Subcutaneous abdominal adipose tissue (tissue), 5 donors: ENCODE data around the gene SMAD3.

Experiments used
- H3K27ac ChIP-seq: one replicate; pipeline ENCODE4 v1.7.0; 2013; ENCODE audit warnings: low read depth, mild to moderate bottlenecking, inconsistent platforms, low read length, moderate library complexity
- H3K27me3 ChIP-seq, 5 donors: one replicate each; pipeline ENCODE4 v1.7.0; 2013; ENCODE audit warnings: low read length in 5 of 5, inconsistent platforms in 1 of 5; ENCODE audit not compliant: control insufficient read depth in 5 of 5, insufficient read depth in 4 of 5
- H3K36me3 ChIP-seq, 5 donors: one replicate each; pipeline ENCODE4 v1.7.0; 2013; ENCODE audit warnings: low read length in 5 of 5; ENCODE audit not compliant: control insufficient read depth in 5 of 5, insufficient read depth in 5 of 5
- H3K4me1 ChIP-seq, 5 donors: one replicate each; pipeline ENCODE4 v1.7.0; 2013; ENCODE audit warnings: low read length in 5 of 5, mild to moderate bottlenecking in 3 of 5, moderate library complexity in 1 of 5; ENCODE audit not compliant: control insufficient read depth in 5 of 5, insufficient read depth in 5 of 5
- H3K4me3 ChIP-seq, 5 donors: one replicate each; pipeline ENCODE4 v1.7.0; 2013; ENCODE audit warnings: low read length in 5 of 5, low read depth in 1 of 5
- H3K9ac ChIP-seq, 5 donors: one replicate each; pipeline ENCODE4 v1.7.0; 2013; ENCODE audit warnings: low read length in 5 of 5, mild to moderate bottlenecking in 4 of 5, moderate library complexity in 3 of 5
- H3K9me3 ChIP-seq, 5 donors: one replicate each; pipeline ENCODE4 v1.7.0; 2013; ENCODE audit warnings: low read length in 5 of 5; ENCODE audit not compliant: control insufficient read depth in 5 of 5
- donor health status: healthy.
- donor health status: healthy.
- donor health status: healthy.
- donor health status: healthy.
- donor health status: healthy.

The SMAD3 gene

GRCh38 chr15:67199881-67200763 lies 134.7 kb downstream of the SMAD3 start:
- Histone ChIP-seq H3K9ac (no peak overlapping the region), H3K9me3 (no peaks in the 10 kb centered on the region), H3K4me1 (peaks cover 6 to 30% (median 14%) of the 10 kb centered on the region in 5 donors), H3K36me3 (peaks cover 4 to 17% (median 9%) of the 10 kb centered on the region in 5 donors), H3K27ac (peak overlapping the region; percentile 84), H3K4me3 (no peak overlapping the region), H3K27me3 (no peaks in the 10 kb centered on the region)

- Histone ChIP-seq H3K4me1 (peaks cover 6 to 26% (median 14%) of the 10 kb centered on the region in 5 donors), H3K27ac (peak overlapping the region; percentile 84), H3K27me3 (no peaks in the 10 kb centered on the region), H3K9me3 (no peaks in the 10 kb centered on the region), H3K36me3 (peaks cover 2 to 23% (median 10%) of the 10 kb centered on the region in 5 donors), H3K9ac (no peak overlapping the region), H3K4me3 (no peak overlapping the region)
Measured at GRCh38 chr15:67201136-67201535, 135.7 kb downstream of the SMAD3 start.

- H3K27ac ChIP-seq, result no peak overlapping the region
- no peaks in the 10 kb centered on the region for H3K27me3 ChIP-seq
- no peak overlapping the region for H3K9ac ChIP-seq
- peaks cover 2 to 23% (median 10%) of the 10 kb centered on the region in 5 donors for H3K36me3 ChIP-seq
- H3K4me1 ChIP-seq, result peaks cover 2 to 22% (median 14%) of the 10 kb centered on the region in 5 donors
- no peaks in the 10 kb centered on the region for H3K9me3 ChIP-seq
- no peak overlapping the region for H3K4me3 ChIP-seq
Measured at GRCh38 chr15:67202091-67202490, 136.7 kb downstream of the SMAD3 start.

GRCh38 chr15:67202991-67203390 lies 137.6 kb downstream of the SMAD3 start:
- Histone ChIP-seq H3K27ac (no peak overlapping the region), H3K9ac (no peak overlapping the region), H3K27me3 (no peaks in the 10 kb centered on the region), H3K4me3 (no peak overlapping the region), H3K4me1 (peaks cover 0 to 17% (median 14%) of the 10 kb centered on the region in 5 donors), H3K36me3 (peaks cover 3 to 28% (median 10%) of the 10 kb centered on the region in 5 donors), H3K9me3 (no peaks in the 10 kb centered on the region)

- Histone ChIP-seq H3K4me1 (no peaks in the 10 kb centered on the region), H3K27ac (no peak overlapping the region), H3K27me3 (no peaks in the 10 kb centered on the region), H3K9me3 (no peaks in the 10 kb centered on the region), H3K36me3 (peaks cover 2 to 34% (median 4%) of the 10 kb centered on the region in 5 donors), H3K9ac (no peak overlapping the region), H3K4me3 (no peak overlapping the region)
Measured at GRCh38 chr15:67207555-67208207, 142.3 kb downstream of the SMAD3 start.

- Histone ChIP-seq H3K27ac (no peak overlapping the region), H3K9me3 (no peaks in the 10 kb centered on the region), H3K27me3 (no peaks in the 10 kb centered on the region)
Measured at GRCh38 chr15:67208396-67208795, 143.0 kb downstream of the SMAD3 start.

GRCh38 chr15:67210555-67211168 lies 145.3 kb downstream of the SMAD3 start:
- peaks cover 0 to 21% (median 4%) of the 10 kb centered on the region in 5 donors for H3K36me3 ChIP-seq

More at GRCh38 chr15:67208396-67208795, 143.0 kb downstream of the SMAD3 start:
- Histone ChIP-seq H3K4me3 (no peak overlapping the region), H3K9ac (no peak overlapping the region), H3K36me3 (peaks cover 2 to 32% (median 4%) of the 10 kb centered on the region in 5 donors), H3K4me1 (no peaks in the 10 kb centered on the region)

GRCh38 chr15:67212684-67213367 lies 147.4 kb downstream of the SMAD3 start:
- H3K9ac ChIP-seq, result no peak overlapping the region
- no peaks in the 10 kb centered on the region for H3K9me3 ChIP-seq
- H3K4me3 ChIP-seq, result no peak overlapping the region
- H3K36me3 ChIP-seq, result peaks cover 0 to 16% (median 4%) of the 10 kb centered on the region in 5 donors
- H3K27me3 ChIP-seq, result no peaks in the 10 kb centered on the region
- H3K4me1 ChIP-seq, result no peaks in the 10 kb centered on the region
- no peak overlapping the region for H3K27ac ChIP-seq

More at GRCh38 chr15:67210555-67211168, 145.3 kb downstream of the SMAD3 start:
- Histone ChIP-seq H3K4me1 (no peaks in the 10 kb centered on the region), H3K27me3 (no peaks in the 10 kb centered on the region), H3K9ac (no peak overlapping the region), H3K4me3 (no peak overlapping the region), H3K27ac (no peak overlapping the region), H3K9me3 (no peaks in the 10 kb centered on the region)

GRCh38 chr15:67215102-67215501 lies 149.7 kb downstream of the SMAD3 start:
- H3K27me3 ChIP-seq, result no peaks in the 10 kb centered on the region
- H3K27ac ChIP-seq, result no peak overlapping the region
- H3K4me3 ChIP-seq, result no peak overlapping the region
- H3K9ac ChIP-seq, result no peak overlapping the region
- no peaks in the 10 kb centered on the region for H3K4me1 ChIP-seq
- H3K9me3 ChIP-seq, result no peaks in the 10 kb centered on the region
- H3K36me3 ChIP-seq, result peaks cover 0 to 10% (median 0%) of the 10 kb centered on the region in 5 donors
